KOPT-K1 (cell line): ENCODE data around the gene MIR17HG.

Experiments
- H3K27ac ChIP-seq: fragments of 200-600 bp; sonication (generic); 2 replicates; pipeline ENCODE4 v1.5.1; 2016; ENCODE audit warnings: antibody characterized with exemption, mild to moderate bottlenecking, low read depth, low read length; ENCODE audit not compliant: poor library complexity, severe bottlenecking
- H3K36me3 ChIP-seq: fragments of 200-600 bp; sonication (generic); 2 replicates; pipeline ENCODE4 v1.5.1; 2017; ENCODE audit warnings: antibody characterized with exemption, mild to moderate bottlenecking, low read length, moderate library complexity; ENCODE audit not compliant: insufficient read depth
- H3K9me3 ChIP-seq: fragments of 200-600 bp; sonication (generic); 2 replicates; pipeline ENCODE4 v1.5.1; 2017; ENCODE audit warnings: antibody characterized with exemption, low read length, mild to moderate bottlenecking; ENCODE audit not compliant: insufficient read depth, poor library complexity, severe bottlenecking

MIR17HG gene

DNA sequence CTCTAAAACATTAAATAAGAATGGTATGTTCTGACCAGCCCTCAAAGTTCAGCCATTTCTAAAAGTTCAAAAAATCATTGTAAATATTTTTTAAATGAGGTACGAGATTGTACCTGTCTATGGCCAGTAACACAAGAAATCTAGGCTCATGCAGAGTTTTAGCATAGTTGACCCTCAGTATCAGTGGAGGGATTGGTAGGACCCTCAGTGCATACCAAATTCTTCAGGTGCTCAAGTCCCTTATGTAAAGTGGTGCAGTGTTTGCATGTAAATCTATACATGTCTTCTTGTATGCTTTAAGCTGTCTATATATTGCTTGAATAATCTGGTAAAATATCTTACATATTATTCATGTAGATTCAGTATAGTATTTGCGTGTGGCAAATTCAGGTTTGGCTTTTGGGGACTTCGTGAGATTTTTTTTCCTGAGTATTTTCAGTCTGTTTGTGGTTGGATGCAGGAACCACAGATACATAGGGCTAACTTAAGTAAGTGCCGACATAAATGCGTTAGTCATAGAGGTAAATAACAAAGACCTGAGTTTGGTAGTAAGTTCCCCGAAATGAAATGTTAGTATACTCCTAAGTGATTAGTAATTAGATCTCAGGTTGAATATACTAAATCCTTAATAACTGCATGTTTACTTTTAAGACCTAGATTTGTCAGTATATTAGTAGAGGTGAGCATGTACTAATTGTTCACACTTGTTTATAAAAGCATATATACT is 7.8 kb downstream of the MIR17HG start:
- peaks cover 96% of the 10 kb centered on the region for H3K36me3 ChIP-seq
- no peak overlapping the region for H3K27ac ChIP-seq
- H3K9me3 ChIP-seq: no peaks in the 10 kb centered on the region

DNA sequence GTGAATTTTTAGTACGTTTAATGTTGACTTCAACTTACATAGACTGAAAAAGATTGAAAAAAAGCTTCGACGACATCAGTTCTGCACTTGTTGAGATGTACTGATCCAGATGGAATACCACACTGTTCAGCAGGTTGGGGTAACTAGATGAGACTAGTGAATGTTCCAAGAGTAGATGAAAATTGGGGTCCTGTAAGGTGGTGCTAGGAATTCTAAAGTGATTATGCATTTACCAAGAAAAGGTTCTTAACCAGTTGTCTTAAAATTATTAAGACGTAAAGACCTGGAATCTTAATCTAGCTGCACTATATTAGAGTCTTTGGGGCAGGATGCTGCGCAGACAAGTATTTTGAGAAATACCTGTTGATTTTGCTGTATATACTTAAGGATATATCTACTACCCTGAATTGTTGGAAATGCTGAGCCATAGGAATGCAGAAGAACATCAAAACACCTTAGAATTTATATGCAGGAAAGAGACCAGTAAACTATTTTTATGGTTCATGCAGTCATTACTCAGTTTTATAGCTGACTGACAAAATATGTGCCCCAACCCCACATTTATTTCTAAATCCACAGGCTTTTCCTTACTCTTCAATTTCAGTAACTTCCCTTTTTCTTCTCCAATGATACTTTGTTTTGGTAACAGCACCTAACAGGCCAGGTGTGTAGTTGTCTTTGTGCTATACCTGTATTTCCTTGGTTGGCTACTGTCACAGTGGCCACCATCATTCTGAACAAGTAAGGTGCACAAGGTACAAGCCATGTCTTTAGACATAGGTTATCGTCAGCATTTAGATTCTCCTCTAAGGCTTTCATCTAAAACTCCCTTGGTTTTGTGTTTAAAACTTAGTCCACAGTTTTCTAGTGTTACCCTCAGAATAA is 8.6 kb downstream of the MIR17HG start:
- Histone ChIP-seq H3K27ac (no peak overlapping the region), H3K36me3 (peaks cover 95% of the 10 kb centered on the region), H3K9me3 (no peaks in the 10 kb centered on the region)

DNA sequence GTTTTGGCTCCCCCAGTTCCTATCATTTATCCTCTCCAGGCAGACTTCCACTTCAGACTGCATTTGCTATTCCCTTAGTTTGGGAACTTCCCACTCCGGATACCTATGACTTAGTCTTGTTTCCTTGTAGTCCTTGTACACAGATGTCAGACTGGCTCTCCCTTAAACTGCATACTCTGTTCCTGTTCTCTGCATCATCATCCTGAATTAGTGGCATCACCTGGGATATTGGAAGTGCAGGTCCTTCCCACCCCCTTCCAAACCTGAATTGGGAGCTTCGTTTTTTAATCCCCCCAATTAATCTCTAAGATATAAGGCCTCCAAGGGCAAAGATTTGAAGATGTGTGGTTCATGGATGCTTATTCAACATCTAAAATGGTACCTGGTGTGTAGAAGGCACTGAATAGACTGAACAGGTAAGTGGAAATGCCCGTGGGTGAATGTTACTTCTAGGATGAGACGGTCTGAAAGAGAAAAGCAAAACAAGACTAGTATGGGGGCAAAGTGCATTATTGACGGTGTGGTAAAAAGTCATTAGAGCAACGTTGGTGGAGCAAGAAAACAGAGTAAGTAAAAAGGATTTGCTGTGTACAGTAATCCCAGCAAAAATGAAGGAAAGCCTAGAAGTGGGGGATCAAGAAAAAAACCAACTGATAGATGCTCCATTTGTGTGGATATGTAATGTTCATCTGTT is 9.6 kb downstream of the MIR17HG start:
- Histone ChIP-seq H3K27ac (no peak overlapping the region), H3K9me3 (no peaks in the 10 kb centered on the region), H3K36me3 (peaks cover 95% of the 10 kb centered on the region)

DNA sequence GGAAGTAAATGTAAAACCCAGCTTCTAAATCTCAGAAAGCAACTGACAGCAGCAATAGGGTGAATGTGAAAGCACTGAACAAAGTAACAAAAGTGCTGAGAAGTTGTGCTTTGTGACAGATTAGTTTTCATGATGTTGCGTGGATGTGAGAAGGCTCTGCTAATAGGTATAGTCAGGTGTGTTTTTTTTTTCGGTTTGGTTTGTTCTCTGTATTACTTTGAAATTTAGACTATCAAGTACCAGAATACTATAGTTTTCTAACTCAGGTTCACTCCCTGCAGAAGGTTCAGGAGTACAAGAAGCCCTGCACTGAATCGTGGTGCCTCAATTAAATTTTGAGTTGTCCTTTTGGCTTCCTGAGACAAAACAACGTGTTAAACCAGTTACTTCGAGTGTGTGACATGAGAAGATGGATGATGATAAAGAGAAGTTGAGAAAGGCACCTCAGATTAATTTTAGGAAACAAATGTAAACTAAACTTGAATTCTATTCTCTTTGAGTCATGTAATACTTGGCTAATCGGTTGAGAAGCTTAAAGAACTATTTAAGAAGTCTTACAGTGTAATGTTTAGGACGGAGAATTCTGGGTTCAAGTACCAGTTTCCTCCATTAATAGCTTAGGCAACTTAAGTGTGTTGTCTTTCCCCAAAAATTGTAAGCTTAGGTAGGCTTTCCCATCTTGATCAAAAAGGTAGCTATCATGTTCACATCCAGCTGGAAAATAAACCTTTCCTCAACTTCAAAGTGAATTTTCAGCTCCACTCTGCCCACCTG is 10.3 kb downstream of the MIR17HG start:
- H3K9me3 ChIP-seq: no peaks in the 10 kb centered on the region
- H3K36me3 ChIP-seq: peaks cover 94% of the 10 kb centered on the region
- H3K27ac ChIP-seq: no peak overlapping the region

DNA sequence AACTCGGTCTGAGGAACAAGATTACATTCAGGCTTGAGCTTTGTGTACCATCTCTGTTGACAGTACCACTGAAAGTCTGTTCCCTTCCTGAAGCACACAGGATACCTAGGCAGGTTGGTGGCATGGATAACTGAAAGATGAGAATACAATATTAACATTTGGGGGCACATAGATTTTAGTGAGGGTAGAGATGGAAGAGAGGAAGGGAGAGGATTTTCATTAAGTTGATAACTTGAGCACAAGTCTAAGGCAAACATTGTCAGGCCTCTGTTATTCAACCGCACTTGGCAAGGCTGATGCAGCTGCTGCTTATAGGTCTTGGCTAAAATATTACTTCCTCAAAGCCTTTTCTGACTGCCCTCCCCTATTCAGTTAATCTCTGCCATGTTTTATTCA is 10.9 kb downstream of the MIR17HG start:
- no peaks in the 10 kb centered on the region for H3K9me3 ChIP-seq
- H3K27ac ChIP-seq: no peak overlapping the region
- H3K36me3 ChIP-seq: peaks cover 94% of the 10 kb centered on the region

DNA sequence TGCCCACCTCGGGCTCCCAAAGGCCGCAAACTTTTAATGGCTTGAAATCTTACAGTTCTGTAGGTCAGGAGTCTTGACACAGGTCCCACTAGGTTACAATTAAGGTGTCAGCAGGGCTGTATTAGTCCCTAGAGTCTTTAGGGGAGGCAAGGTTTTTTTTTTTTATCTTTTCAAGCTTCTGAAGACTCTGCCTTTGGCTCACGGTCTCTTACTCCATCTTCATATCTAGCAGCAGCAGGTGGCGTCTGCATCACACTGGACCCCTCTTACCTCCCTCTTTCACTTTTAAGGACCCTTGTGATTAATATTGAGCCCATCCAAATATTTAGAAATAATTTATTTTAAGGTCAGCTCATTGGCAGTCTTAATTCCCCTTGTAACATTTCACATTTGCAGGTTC is 11.6 kb downstream of the MIR17HG start:
- no peaks in the 10 kb centered on the region for H3K9me3 ChIP-seq
- H3K27ac ChIP-seq: no peak overlapping the region
- H3K36me3 ChIP-seq: peaks cover 91% of the 10 kb centered on the region

DNA sequence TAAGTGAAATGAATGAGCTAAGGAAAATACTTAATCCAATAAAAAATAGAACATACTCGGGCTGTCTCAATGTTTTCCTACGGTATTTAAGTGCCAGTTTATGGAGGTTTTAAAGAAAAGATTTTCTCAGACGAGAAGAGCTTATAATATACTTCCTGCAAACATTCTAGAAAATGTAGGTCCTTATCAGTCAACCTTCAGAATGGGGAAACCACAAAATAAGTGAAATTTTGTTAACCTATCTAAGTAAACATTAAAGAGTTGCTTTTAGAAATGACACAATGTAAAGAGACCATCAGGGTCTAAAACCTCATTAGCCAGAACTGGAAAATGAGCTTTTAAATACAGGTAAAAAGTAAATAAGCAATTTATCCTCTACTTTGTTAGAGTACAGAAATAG is 12.1 kb downstream of the MIR17HG start:
- Histone ChIP-seq H3K36me3 (peaks cover 86% of the 10 kb centered on the region), H3K27ac (no peak overlapping the region), H3K9me3 (no peaks in the 10 kb centered on the region)

DNA sequence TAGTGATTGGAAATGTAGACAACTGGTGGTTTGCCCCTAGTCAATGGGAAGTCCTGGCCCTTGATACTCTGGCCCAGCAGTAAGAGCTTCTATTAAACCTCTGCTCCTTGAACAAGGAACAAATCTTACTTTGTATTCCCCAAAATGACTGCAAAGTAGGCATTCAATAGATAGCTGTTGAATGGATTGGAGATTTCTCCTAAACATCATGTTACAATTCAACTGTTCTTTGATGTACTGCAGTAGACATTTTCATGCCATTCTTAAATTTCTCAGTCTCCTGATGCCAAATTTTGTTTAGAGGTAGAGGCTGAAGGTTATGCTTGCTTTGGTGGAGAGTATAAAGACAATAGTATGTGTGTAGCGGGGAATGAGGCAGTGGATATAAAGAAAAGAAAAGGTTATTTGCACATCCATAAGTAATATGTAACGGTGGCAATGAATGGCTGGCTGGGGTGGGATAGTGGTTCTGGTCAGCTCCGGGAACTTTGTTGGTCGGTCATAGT is 12.8 kb downstream of the MIR17HG start:
- H3K9me3 ChIP-seq: no peaks in the 10 kb centered on the region
- peaks cover 79% of the 10 kb centered on the region for H3K36me3 ChIP-seq
- H3K27ac ChIP-seq: no peak overlapping the region

DNA sequence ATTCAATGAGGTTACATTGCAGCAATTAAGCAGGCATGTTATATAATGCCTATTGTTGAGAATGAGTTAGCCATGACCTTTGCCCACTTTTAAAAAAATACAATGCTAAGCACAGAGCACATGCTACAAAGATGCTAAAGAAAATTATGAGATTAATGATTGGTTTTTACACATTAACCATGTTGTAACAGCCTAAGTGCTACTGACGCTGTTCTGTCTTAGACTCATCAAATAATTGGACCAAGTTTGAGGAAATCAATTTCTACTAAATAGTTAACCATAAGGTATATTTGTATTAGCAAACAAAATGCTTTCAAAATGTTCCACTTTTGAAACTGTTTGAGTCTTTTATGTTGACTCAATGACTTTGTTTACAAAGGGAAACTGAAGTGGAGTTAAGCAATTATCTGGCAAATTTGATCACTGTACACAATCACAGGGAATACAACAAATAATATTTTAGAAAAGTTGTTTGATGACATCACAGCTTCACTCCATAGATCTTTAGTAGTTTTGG is 14.3 kb downstream of the MIR17HG start:
- peaks cover 64% of the 10 kb centered on the region for H3K36me3 ChIP-seq
- no peaks in the 10 kb centered on the region for H3K9me3 ChIP-seq
- no peak overlapping the region for H3K27ac ChIP-seq

DNA sequence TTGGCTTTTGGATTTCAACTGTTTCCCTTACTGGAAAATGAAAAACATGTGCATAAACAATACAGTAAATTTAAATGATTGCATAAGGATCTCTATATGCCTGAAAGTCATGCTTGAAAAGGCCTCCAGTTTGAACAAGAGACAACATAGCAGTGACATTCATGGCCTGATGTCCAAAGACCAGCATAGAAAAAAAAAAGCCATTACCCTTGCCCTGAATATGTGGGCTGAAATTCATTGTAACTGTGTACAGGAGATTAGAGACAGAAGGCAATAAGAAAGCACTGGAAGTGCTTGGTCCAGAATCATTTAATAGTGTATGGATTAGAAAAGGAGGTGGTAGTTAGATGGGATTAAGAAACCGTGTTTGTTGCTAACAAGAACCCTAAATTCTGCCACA is 15.4 kb downstream of the MIR17HG start:
- Histone ChIP-seq H3K9me3 (no peaks in the 10 kb centered on the region), H3K36me3 (peaks cover 53% of the 10 kb centered on the region), H3K27ac (no peak overlapping the region)

DNA sequence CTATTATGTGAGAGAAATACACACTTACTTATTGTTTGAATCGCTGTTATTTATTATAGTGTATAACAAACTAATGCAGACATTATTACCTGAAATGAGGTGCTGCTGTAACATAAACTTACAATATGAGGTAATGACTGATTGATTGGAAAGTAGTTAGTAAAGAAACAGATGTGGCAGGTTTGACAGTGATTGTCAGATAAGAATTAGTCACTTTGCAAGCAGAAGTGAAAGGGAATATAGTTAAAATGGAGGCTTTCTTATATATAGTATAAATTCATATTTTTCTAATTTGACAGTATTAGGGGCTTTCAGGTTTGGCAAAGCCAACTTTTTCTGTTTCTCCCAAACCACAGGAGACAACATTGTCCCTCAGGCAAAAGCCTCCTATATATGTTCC is 20.6 kb downstream of the MIR17HG start:
- Histone ChIP-seq H3K36me3 (peaks cover 7% of the 10 kb centered on the region; the same call in 1 of the 2 replicates), H3K27ac (no peak overlapping the region), H3K9me3 (no peaks in the 10 kb centered on the region)

DNA sequence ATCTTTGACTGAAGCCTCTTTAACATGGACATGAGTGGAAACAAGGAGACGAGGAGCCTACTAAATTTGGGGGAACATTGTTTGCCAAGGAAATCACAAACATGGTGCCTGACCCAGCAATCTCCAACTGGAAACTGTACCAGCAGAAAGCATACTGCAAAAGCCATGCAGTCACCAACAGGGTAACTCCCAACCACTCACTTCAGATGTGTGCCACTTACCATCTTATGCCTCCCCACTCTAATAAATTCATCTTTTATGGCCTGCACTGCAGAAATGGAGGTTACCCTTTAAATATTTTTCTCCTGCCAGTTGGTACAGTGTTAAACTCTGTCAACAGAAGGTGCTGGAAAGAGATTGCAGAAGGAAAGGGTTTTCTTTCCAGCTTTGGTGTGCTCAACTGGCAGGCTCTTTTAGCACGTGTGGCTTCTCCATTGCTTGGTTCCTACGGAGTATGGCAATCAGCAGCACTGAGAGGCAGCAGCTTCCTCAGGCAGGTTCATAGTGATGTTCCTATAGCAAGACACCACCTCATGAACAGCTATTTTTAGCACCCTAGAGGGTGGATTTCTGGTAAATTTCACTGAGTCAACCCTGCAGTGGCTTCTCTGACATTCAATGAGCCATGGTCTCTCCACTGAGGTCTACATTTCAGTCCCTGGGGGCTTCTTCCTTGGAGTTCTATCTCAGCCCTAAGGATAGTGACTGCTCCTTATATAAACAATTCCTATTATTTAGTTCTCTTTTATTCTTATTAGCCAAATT is 21.4 kb downstream of the MIR17HG start:
- no peak overlapping the region for H3K27ac ChIP-seq

DNA sequence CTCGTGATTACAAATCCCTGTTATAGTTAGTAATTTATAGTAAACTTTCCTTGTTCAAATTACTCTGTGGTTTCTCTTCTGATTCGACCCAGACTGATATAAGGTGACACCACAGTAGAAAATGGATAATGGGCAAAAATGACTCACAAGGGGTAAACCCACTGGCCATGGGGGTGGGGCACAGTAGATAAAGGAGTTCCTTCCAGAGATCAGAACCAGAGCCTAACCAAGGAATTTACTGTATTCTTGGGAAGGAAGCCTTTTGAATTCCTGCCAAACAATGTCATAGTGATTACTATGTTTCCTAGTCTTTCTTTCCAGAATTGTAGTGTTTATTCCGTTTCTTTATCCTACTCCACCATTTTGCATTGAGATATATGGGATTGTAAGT is 21.9 kb downstream of the MIR17HG start:
- H3K9me3 ChIP-seq: no peaks in the 10 kb centered on the region
- no peak overlapping the region for H3K27ac ChIP-seq
- no peaks in the 10 kb centered on the region for H3K36me3 ChIP-seq

More for the DNA sequence above, 21.4 kb downstream of the MIR17HG start:
- no peaks in the 10 kb centered on the region for H3K9me3 ChIP-seq
- H3K36me3 ChIP-seq: no peaks in the 10 kb centered on the region

DNA sequence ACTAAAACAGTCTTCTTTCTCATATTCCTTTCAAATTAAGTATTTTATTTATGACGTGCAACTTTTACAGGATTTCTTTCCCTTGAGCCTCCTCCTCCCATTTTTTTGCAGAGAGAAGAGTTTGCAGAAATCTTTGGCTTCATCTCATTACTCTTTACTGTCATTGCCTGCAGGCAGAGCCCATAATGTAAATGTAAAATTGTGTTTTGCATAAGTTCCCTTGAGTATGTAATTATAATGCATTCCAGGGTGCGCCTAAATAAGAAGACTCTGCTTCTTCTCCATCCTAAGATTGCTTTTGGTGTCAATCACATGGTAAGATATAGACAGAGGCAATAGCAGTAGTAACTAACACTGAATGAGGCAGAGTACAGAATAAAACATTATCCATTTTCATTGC is 23.0 kb downstream of the MIR17HG start:
- no peaks in the 10 kb centered on the region for H3K36me3 ChIP-seq
- no peak overlapping the region for H3K27ac ChIP-seq
- H3K9me3 ChIP-seq: no peaks in the 10 kb centered on the region
